SIG-M5 treated with dmso at 0.1 percent for 504 hours (cell line): ENCODE results near the gene DACH1.

Experiments used
- DNase-seq: peaks from one replicate; lab custom pipeline; 2025; ENCODE audit not compliant: unreplicated experiment; lab: John Stamatoyannopoulos, UW

DACH1 gene

GRCh38 chr13:71593566-71593965 lies 273.4 kb downstream of the DACH1 start:
- no peak for DNase-seq

DNA sequence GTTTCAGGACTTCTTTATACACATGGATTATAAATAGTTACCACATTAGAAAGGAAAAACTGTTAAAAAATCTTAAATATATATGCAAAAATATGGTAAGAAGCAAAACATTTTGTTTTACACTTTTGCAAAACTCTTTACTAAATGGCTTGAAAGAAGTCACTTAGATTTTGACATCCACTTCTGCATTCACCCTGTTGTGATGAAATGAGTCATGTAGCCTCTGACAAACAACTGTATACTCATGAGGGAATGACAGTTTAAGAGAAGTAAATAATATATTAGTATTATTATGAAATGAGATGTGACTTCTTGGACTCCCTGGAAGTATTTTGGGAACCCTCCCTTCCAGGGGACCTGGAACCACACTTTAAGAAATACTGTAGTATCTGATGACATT lies 275.6 kb downstream of the DACH1 start:
- no peak for DNase-seq

DNA sequence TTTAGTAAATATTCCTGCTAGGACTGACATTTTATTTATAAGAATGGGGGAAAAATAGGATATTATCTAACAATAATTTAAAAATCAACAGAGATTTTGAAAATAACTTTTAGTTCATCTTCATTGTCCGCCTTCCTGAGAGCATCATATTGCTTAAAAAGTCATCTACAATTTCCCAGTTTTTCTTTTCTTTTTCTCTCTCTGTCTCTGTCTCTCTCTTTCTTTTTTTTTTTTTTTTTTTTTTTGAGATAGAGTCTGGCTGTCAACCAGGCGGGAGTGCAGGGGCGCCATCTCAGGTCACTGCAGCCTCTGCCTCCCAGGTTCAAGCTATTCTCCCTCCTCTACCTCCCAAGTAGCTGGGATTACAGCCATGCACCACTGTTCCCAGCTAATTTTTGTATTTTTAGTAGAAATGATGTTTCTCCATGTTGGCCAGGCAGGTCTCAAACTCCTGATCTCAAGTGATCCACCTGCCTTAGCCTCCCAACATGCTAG lies 276.3 kb downstream of the DACH1 start:
- no peak for DNase-seq

GRCh38 chr13:71589032-71589431 lies 278.0 kb downstream of the DACH1 start:
- DNase-seq, result no peak

GRCh38 chr13:71587817-71588216 lies 279.2 kb downstream of the DACH1 start:
- no peak for DNase-seq

DNA sequence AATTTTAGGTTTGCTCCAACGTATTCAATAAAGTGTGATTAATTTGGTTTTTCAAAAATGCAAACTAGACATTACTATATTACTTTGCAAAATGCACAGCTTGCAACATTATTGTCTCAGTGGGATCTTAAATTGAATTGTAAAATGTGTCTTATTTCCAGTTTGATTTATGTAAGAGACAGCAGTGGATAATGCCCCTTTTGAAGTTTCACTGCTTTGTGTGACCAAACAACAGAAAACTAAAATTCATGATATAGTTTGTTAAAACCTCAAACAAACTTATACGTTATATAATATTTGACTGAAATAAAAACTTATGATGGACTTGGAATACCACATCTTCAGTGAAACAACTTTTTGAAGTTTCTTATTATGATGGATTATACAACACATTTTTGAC lies 279.8 kb downstream of the DACH1 start:
- DNase-seq, result no peak

DNA sequence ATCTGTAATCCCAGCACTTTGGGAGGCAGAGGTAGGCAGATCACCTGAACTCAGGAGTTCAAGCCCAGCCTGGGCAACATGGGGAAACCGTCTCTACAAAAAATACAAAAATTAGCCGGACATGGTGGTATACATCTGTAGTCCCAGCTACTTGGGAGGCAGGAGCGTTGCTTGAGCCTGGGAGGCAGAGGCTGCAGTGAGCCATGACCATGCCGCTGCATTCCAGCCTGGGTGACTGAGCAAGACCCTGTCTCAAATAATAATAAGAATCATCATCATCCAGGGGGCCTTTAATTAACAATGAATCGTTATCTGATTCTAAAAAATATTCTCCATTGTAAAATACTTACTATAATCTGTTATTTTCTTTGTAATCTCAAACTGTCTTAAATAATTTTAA lies 283.4 kb downstream of the DACH1 start:
- DNase-seq, result no peak

DNA sequence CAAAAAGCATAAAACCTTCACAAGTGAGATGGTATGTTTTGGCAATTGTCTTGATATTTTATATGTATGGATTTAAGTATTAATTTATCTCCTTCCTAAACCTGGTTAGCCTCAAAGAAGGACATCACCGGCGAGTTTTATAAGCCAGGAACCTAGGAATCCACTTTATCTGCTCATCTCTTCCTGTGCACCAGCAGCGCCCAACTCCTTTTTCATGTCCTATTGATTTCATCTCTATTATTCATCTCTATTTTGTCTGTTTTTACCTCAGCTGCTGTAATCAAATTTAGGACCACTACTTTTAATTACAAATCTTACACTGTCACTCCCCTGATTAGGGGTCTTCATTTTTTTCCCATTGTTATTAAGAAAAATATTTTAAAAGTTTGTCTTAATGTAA lies 286.4 kb downstream of the DACH1 start:
- no peak for DNase-seq

- DNase-seq, result no peak
These were observed 289.0 kb downstream of the DACH1 start for GRCh38 chr13:71578048-71578447.

- DNase-seq, result no peak
These were observed 289.9 kb downstream of the DACH1 start for GRCh38 chr13:71577127-71577526.

GRCh38 chr13:71576571-71576970 lies 290.4 kb downstream of the DACH1 start:
- no peak for DNase-seq

GRCh38 chr13:71546881-71547280 lies 320.1 kb downstream of the DACH1 start:
- DNase-seq, result no peak

DNA sequence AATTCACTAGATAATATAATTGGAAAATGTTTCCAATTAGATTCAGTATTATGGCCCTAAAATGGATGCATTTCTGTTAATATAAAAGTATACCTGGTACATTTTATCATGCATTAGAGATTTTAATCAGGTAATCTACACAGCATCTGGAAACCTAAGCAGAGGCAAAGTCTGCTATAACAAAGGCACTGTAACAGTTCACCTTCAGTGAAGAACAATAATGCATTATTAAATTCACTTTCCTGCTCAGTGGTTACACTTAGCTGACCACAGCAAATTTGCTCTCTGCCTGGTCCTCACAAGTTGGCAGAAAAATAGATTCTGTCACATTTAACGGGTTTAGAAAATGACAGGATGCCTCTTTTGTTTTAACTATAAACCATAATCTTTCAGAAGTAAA lies 326.9 kb downstream of the DACH1 start:
- DNase-seq, result no peak

- DNase-seq, result no peak
These were observed 330.8 kb downstream of the DACH1 start for GRCh38 chr13:71536201-71536600.

GRCh38 chr13:71524613-71525304 lies 342.2 kb downstream of the DACH1 start:
- DNase-seq, result no peak

GRCh38 chr13:71524245-71524612 lies 342.8 kb downstream of the DACH1 start:
- DNase-seq, result no peak

DNA sequence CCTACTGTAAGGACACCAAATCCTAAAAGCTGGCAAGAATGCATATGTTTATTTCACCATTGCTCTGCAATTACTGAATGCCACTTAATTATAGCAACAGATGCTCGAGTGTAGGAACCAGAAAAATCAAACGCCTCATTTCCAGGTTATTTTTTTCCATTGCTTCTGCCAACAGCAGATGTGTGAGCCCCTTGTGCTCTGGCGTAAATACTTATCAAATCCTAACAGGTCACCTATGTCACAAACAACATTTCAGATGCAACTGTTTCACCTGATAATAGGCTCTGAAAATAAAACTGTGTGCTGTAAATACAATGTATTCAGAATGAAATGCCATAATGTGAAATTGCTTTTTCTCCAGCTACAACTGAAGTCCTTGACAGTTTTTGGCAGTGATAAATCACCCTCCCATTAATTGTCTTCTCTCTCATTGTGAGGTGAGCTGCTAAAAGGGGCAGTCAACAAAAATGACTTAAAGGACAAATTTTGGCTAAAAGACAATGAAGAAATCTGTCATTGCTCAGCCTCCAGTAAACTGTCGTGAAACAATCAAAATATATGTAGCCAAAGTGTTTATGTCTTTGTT lies 344.0 kb downstream of the DACH1 start:
- no peak for DNase-seq

- no peak for DNase-seq
These were observed 350.0 kb downstream of the DACH1 start for GRCh38 chr13:71517004-71517403.

GRCh38 chr13:71516521-71516920 lies 350.5 kb downstream of the DACH1 start:
- no peak for DNase-seq

DNA sequence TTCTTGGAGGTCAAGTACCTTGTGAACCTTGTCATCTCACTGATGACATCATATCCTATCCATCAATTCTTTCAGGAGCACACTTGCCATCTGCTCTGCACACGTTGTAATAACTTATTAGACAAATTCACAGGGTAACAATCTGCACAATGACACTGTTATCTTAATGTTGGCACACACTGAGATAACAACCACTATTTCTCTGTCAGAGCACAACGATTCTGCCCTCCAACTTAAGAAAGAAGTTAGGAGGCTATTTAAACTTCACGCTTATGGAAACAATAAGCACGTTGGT lies 351.3 kb downstream of the DACH1 start:
- DNase-seq, result no peak

- DNase-seq, result no peak
These were observed 351.9 kb downstream of the DACH1 start for GRCh38 chr13:71514900-71515743.

- DNase-seq, result no peak
These were observed 353.5 kb downstream of the DACH1 start for GRCh38 chr13:71513411-71514033.
